Activated CD8-positive, alpha-beta T cell treated with anti-CD3 and anti-CD28 coated beads, Interleukin-2, amount 10 ng/mL, durations not matched to agents 7 days and 5 days (primary cell): ENCODE results near the gene BCAS4. TPM values are rescaled to one million over a fixed set of nuclear protein-coding genes. Genes with fewer than 3 reads are reported as not detected.

Experiments
- ATAC-seq: fragments of 150-1000 bp; cut with Tn5 transposase; one replicate; pipeline ENCODE4 v1.10.0; 2021; ENCODE audit warnings: moderate library complexity
- CTCF ChIA-PET: fragments of 350-600 bp; sonication (Branson Sonifier 250); formaldehyde crosslinking; loops from one replicate; lab custom pipeline; 2021; ENCODE audit warnings: antibody characterized with exemption; lab: Charles Lee
- POLR2A ChIA-PET: fragments of 350-600 bp; sonication (Branson Sonifier 250); formaldehyde crosslinking; loops from one replicate; lab custom pipeline; 2021; ENCODE audit warnings: antibody characterized with exemption; lab: Charles Lee
- DNase-seq: peaks from one replicate; pipeline ENCODE4 v3.0.0-alpha.2; 2020
- H3K27ac Mint-ChIP-seq: one replicate; pipeline ENCODE4 v1.8.0; 2021; ENCODE audit warnings: mild to moderate bottlenecking, mixed read lengths
- H3K27me3 Mint-ChIP-seq: one replicate; pipeline ENCODE4 v1.8.0; 2021; ENCODE audit warnings: low read depth, mixed read lengths
- H3K36me3 Mint-ChIP-seq: one replicate; pipeline ENCODE4 v1.8.0; 2021; ENCODE audit warnings: low read depth, mixed read lengths
- H3K4me1 Mint-ChIP-seq: one replicate; pipeline ENCODE4 v1.8.0; 2021; ENCODE audit warnings: low read depth, mixed read lengths
- H3K4me3 Mint-ChIP-seq: one replicate; pipeline ENCODE4 v1.8.0; 2021; ENCODE audit warnings: mild to moderate bottlenecking, mixed read lengths
- H3K9me3 Mint-ChIP-seq: one replicate; pipeline ENCODE4 v1.8.0; 2022; ENCODE audit warnings: mixed read lengths; ENCODE audit not compliant: insufficient read depth
- total RNA-seq, 2 experiments: library from RNA; stranded (reverse); gene quantifications; one replicate each; pipeline ENCODE4 v1.2.3, GENCODE V29; 2021

BCAS4 gene
- total RNA-seq, 2 experiments from 2014 or later = 29.3 to 32.6 TPM

DNA sequence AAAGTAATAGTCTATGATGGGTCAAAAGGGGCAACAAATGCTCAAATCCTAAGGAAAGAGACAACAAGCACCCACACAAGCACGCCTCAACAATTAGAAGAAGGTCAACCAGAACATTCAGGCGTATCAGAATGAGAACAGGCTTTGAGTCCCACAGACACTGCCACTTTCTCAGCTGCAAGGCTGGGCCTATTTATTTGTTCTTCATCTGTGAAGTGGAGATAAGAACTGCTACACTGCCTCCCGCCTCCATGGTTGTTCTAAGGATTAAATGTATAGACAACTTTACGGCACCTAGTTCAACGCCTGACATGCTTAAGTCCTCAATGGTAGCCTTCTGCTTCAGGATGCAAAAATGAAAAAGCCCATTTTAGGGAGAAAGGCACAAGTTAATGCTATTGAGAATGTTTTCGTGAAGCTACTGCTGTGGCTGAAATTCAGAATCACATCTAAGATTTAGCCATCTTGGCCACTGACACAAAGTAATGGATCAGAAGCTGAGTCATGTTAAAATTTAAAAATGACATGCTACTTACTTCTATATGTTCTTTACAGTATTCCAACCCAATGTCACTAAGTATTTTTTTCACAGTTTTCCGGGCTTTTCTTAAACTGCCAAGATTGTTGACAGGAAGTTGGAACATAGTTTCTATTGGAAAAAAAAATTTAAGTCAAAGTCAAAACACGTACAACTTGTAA lies 108.6 kb downstream of the BCAS4 start:
- ChIA-PET CTCF (interaction anchor here (1.4 to 3.9 kb wide), 3 partner anchors 25 to 109 kb away, joined by 3 to 20 read pairs (median 7); partner anchors contain the start of gene BCAS4), POLR2A (no interaction called here)
- peak overlapping the region; percentile 6 for H3K27ac Mint-ChIP-seq
- DNase-seq = no peak
- H3K9me3 Mint-ChIP-seq = no peaks in the 10 kb centered on the region
- peaks cover 5% of the 10 kb centered on the region for H3K4me1 Mint-ChIP-seq
- H3K4me3 Mint-ChIP-seq = no peak overlapping the region
- no peaks in the 10 kb centered on the region for H3K27me3 Mint-ChIP-seq
- no peak for ATAC-seq
- H3K36me3 Mint-ChIP-seq = peaks cover 58% of the 10 kb centered on the region

DNA sequence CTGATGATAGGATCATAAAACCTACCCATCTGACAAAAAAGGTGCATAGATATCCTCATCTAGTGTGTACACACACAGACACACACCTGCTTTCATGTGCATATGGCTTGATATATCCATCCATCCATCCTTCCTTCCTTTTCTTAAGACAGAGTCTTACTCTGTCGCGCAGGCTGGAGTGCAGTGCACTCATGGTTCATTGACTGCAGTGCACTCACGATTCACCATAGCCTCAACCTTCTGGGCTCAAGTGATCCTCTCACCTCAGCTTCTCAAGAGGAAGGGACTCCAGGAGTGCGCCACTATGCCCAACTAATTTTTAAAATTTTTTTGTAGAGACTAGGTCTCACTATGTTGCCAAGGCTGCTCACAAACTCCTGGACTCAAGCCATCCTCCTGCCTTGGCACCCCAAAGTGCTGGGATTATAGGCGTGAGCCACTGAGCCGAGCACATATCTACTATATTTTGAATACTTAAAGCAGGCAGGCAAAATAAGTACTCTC lies 109.3 kb downstream of the BCAS4 start:
- Mint-ChIP-seq H3K4me3 (no peak overlapping the region), H3K27me3 (no peaks in the 10 kb centered on the region), H3K36me3 (peaks cover 55% of the 10 kb centered on the region), H3K9me3 (no peaks in the 10 kb centered on the region), H3K27ac (no peak overlapping the region), H3K4me1 (peaks cover 5% of the 10 kb centered on the region)
- ChIA-PET POLR2A (no interaction called here), CTCF (interaction anchor here (1.9 to 3.9 kb wide), 2 partner anchors 25 to 109 kb away, joined by 7 to 20 read pairs; partner anchors contain the start of gene BCAS4)
- DNase-seq (no peak), ATAC-seq (no peak)

DNA sequence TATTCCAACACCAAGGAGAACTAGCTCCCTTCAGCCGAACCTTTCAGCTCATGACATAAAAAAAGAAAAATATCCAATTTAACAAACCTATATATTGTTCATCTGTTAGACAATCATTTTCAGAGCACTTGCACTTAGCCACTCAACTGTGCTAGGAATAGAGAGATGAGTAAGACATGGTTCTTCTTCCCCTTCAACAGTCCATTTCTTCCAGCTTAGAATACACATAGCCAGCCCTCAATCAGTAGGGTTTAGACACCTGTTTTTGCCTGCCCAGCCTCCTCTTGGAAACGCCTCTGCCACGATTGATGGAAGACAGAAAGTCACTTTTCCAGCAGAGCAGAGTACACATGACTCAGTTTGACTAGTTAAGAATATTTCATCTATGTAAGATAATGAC lies 114.6 kb downstream of the BCAS4 start:
- H3K9me3 Mint-ChIP-seq = no peaks in the 10 kb centered on the region
- H3K4me1 Mint-ChIP-seq = peaks cover 32% of the 10 kb centered on the region
- no peak overlapping the region for H3K4me3 Mint-ChIP-seq
- H3K27me3 Mint-ChIP-seq = no peaks in the 10 kb centered on the region
- ChIA-PET POLR2A (interaction anchor here (1.4 kb wide), 1 partner anchor 48 kb away, joined by 5 read pairs; no protein-coding TSS in a partner anchor), CTCF (interaction anchor here (0.6 to 9.1 kb wide), 6 partner anchors 10 to 1489 kb away, joined by 3 to 98 read pairs (median 6); partner anchors contain the start of genes ADNP and BCAS4)
- H3K36me3 Mint-ChIP-seq = peaks cover 54% of the 10 kb centered on the region
- H3K27ac Mint-ChIP-seq = no peak overlapping the region
- DNase-seq (no peak), ATAC-seq (no peak)

DNA sequence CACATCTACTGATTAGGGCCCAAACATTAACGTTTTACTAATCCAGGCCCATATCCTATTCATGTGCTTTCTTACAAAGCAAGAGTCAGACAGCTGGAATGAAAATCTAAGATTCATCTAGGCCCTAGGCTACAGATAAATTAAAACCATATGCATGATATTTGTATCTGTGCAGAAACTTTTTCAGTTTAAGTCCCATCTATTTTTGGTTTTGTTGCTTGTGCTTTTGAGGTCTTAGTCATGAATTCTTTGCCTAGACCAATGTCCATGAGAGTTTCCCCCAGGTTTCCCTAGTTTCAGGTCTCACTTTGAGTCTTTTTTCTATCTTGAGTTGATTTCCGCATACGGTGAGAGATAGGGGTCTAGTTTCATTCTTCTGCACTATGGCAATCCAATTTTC lies 116.2 kb downstream of the BCAS4 start:
- Mint-ChIP-seq H3K27ac (no peak overlapping the region), H3K36me3 (peaks cover 53% of the 10 kb centered on the region), H3K9me3 (no peaks in the 10 kb centered on the region), H3K4me3 (no peak overlapping the region), H3K27me3 (no peaks in the 10 kb centered on the region), H3K4me1 (peaks cover 45% of the 10 kb centered on the region)
- DNase-seq (no peak), ATAC-seq (no peak)
- ChIA-PET CTCF (interaction anchor here (1.2 to 9.1 kb wide), 6 partner anchors 13 to 120 kb away, joined by 4 to 98 read pairs (median 8); partner anchors contain the start of genes ADNP and BCAS4), POLR2A (interaction anchor here (1.5 kb wide), 1 partner anchor 18 kb away, joined by 6 read pairs; no protein-coding TSS in a partner anchor)

DNA sequence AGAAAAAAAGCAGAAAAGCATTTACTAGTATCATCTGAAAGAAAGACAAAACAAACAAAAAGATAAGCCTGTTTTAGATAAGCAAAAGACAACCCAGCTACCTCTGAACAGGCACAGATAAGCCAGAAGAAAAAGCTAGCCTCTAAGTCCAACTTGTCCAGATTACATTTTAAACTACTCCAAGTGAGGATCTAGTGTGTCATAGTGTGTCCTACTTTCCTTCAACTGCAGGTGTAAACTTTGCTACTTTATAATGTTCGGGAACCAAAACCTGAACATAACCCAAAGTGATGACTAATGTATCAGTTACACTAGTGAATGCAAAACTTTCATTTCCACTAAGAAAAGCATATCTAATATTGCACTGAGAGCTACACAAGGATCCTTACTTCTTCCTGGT lies 116.9 kb downstream of the BCAS4 start:
- Mint-ChIP-seq H3K4me3 (no peak overlapping the region), H3K27ac (peak overlapping the region; percentile 42), H3K4me1 (peaks cover 47% of the 10 kb centered on the region), H3K36me3 (peaks cover 55% of the 10 kb centered on the region), H3K9me3 (no peaks in the 10 kb centered on the region), H3K27me3 (no peaks in the 10 kb centered on the region)
- no peak for DNase-seq
- ATAC-seq = no peak
- ChIA-PET CTCF (interaction anchor here (1.0 to 9.1 kb wide), 8 partner anchors 10 to 121 kb away, joined by 4 to 98 read pairs (median 5); partner anchors contain the start of genes ADNP and BCAS4), POLR2A (interaction anchor here (0.6 to 1.5 kb wide), 2 partner anchors 18 to 112 kb away, joined by 3 to 6 read pairs; no protein-coding TSS in a partner anchor)

DNA sequence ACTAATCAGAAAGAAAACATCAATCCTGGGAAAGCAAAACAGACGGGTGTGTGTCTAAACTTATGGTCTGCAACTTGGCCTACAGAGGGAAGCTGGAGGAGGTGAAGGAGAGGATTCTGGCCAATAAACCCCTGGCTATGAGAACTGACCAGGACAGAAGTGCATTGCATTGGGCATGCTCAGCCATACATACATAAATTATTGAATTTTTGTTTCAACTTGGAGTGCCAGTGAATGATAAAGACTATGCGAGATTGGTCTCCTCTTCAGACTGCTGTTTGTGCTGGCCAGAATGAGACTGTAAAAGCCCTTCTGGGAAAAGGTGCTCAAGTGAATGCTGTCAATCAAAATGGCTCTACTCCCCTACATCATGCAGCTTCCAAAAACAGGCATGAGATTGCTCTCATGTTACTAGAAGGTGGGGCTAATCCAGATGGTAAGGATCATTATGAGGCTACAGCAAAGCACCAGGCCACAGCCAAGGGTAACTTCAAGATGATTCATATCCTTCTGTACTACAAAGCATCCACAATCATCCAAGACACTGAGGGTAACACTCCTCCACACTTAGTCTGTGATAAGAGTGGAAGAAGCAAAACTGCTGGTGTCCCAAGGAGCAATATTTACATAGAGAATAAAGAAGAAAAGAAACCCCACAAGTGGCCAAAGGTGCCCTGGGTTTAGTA lies 119.0 kb downstream of the BCAS4 start:
- H3K4me3 Mint-ChIP-seq = no peak overlapping the region
- ChIA-PET CTCF (interaction anchor here (1.0 to 9.1 kb wide), 5 partner anchors 10 to 120 kb away, joined by 3 to 98 read pairs (median 33); partner anchors contain the start of genes ADNP and BCAS4), POLR2A (no interaction called here)
- DNase-seq = no peak
- no peaks in the 10 kb centered on the region for H3K9me3 Mint-ChIP-seq
- ATAC-seq = peak; percentile 67
- H3K4me1 Mint-ChIP-seq = peaks cover 62% of the 10 kb centered on the region
- no peaks in the 10 kb centered on the region for H3K27me3 Mint-ChIP-seq
- H3K27ac Mint-ChIP-seq = peak overlapping the region; percentile 70
- peaks cover 62% of the 10 kb centered on the region for H3K36me3 Mint-ChIP-seq

DNA sequence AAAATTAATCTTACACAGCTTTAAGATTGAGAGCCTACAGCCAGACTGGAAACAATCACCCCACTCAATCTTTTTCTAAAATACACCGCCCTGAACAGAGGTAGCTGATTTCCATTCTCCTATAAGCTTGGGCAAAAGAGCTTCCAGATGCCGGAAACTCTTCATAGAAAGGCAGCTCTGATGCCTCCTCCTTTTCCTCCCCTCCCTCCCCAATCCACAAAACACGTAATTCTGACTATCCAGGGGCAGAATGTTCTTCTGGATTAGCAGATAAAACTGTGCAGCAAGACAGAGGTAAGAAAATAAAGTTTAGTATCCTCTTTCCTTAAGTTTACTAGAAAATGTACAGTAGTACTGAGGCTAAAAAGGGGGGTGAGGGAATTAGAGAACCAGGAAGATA lies 120.6 kb downstream of the BCAS4 start:
- ChIA-PET POLR2A (interaction anchor here (1.1 kb wide), 1 partner anchor 16 kb away, joined by 6 read pairs; the partner anchor contains the start of gene ADNP), CTCF (interaction anchor here (1.4 to 9.1 kb wide), 5 partner anchors 10 to 125 kb away, joined by 3 to 98 read pairs (median 8); partner anchors contain the start of genes ADNP and BCAS4)
- H3K4me3 Mint-ChIP-seq = no peak overlapping the region
- H3K9me3 Mint-ChIP-seq = no peaks in the 10 kb centered on the region
- H3K27ac Mint-ChIP-seq = no peak overlapping the region
- peaks cover 64% of the 10 kb centered on the region for H3K4me1 Mint-ChIP-seq
- ATAC-seq = no peak
- H3K27me3 Mint-ChIP-seq = no peaks in the 10 kb centered on the region
- H3K36me3 Mint-ChIP-seq = peaks cover 59% of the 10 kb centered on the region
- DNase-seq = no peak

DNA sequence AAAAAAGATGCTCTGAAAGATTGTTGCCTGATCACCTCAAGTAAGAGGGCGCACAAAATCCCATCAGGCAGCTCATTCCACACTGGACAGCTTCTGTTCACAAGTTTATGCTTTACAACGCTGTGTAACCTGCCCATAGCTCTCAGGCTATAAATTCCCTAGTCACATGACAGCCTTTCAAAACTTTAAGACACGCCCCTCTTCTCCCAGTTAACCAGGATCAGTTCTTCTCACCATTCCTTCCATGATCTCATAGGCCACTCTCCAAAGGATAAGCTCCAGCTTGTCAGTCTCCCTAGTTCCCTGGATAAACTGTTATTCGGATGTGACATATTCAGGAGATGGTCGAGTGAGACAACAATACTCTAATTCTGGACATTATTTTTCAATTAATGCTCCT lies 121.4 kb downstream of the BCAS4 start:
- Mint-ChIP-seq H3K4me1 (peaks cover 59% of the 10 kb centered on the region), H3K9me3 (no peaks in the 10 kb centered on the region), H3K27me3 (no peaks in the 10 kb centered on the region), H3K36me3 (peaks cover 54% of the 10 kb centered on the region), H3K4me3 (no peak overlapping the region), H3K27ac (no peak overlapping the region)
- ATAC-seq = no peak
- DNase-seq = no peak
- ChIA-PET POLR2A (interaction anchor here (1.2 to 1.6 kb wide), 3 partner anchors 13 to 42 kb away, joined by 3 to 10 read pairs (median 4); partner anchors contain the start of genes ADNP, DPM1 and MOCS3), CTCF (interaction anchor here (1.2 to 9.1 kb wide), 6 partner anchors 10 to 125 kb away, joined by 4 to 98 read pairs (median 6); partner anchors contain the start of genes ADNP and BCAS4)

DNA sequence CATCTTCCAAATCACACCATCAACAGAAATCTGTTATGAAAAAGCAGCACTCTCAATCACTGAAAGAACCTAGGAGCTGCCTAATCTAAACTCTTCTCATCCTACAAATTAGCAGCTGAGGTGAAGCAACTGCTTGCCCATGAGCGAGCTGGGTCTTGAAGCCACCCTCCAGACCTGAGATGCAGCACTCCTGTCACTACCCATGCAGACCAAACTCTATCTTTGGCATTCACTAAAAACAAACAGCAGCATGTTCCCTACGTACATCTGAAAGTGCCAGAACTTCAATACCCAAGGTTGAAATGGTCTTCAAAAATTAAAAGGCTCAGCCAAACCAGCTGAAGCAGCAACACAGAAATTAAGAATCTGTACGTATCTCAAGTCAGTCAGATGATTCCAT lies 122.1 kb downstream of the BCAS4 start:
- no peaks in the 10 kb centered on the region for H3K9me3 Mint-ChIP-seq
- peak overlapping the region; percentile 45 for H3K27ac Mint-ChIP-seq
- no peak overlapping the region for H3K4me3 Mint-ChIP-seq
- peaks cover 49% of the 10 kb centered on the region for H3K36me3 Mint-ChIP-seq
- no peaks in the 10 kb centered on the region for H3K27me3 Mint-ChIP-seq
- H3K4me1 Mint-ChIP-seq = peaks cover 53% of the 10 kb centered on the region
- ChIA-PET CTCF (interaction anchor here (1.2 to 9.1 kb wide), 5 partner anchors 9 to 126 kb away, joined by 4 to 98 read pairs (median 8); partner anchors contain the start of genes ADNP and BCAS4), POLR2A (interaction anchor here (1.2 to 1.6 kb wide), 3 partner anchors 12 to 41 kb away, joined by 3 to 10 read pairs (median 4); partner anchors contain the start of genes ADNP, DPM1 and MOCS3)
- no peak for DNase-seq
- no peak for ATAC-seq

DNA sequence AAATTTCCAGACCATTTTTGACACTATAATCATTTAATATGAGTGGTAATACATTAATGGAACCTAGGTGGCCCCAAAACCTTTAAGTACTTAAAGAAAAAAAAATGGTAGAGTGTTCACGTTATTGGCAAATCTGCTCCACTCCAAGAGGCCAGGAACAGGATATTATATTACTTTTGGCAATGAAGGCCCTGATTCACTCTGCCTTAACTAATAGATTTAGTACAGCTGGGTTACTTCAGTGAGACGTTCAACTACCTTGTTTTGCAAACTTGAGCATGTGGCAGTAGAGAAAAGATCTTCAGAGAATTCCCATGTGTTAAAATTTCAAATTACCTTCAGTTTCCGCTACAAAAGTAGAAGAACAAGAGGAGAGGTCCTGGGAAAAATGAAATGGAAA lies 123.5 kb downstream of the BCAS4 start:
- Mint-ChIP-seq H3K36me3 (peaks cover 50% of the 10 kb centered on the region), H3K27me3 (no peaks in the 10 kb centered on the region), H3K4me1 (peaks cover 52% of the 10 kb centered on the region), H3K4me3 (no peak overlapping the region), H3K9me3 (no peaks in the 10 kb centered on the region), H3K27ac (no peak overlapping the region)
- ChIA-PET CTCF (interaction anchor here (3.4 to 3.6 kb wide), 2 partner anchors 11 to 124 kb away, joined by 27 to 29 read pairs; partner anchors contain the start of gene BCAS4), POLR2A (interaction anchor here (0.7 kb wide), 1 partner anchor 11 kb away, joined by 3 read pairs; no protein-coding TSS in a partner anchor)
- DNase-seq (no peak), ATAC-seq (no peak)

DNA sequence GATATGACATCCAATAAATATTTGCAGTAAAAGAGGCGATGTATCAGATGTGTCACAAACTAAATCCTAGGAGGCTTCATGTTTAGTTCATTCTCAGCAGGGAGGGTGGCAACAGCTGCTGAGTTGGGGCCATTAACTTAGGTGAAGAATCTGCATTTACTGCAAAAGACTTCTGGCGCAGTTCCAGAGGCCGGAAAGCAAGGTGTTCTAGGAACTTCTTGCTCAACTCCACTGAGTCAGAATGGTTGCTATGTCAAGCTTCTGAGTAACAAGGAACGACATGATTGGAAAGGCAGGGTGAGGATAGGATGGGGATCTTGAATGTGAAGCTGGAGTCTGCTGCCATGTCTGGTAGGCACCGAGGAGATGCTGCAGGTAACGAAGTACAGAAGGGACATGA lies 124.7 kb downstream of the BCAS4 start:
- H3K4me1 Mint-ChIP-seq = peaks cover 43% of the 10 kb centered on the region
- ChIA-PET POLR2A (no interaction called here), CTCF (interaction anchor here (3.4 to 3.6 kb wide), 2 partner anchors 10 to 125 kb away, joined by 27 to 29 read pairs; partner anchors contain the start of gene BCAS4)
- H3K27me3 Mint-ChIP-seq = no peaks in the 10 kb centered on the region
- H3K9me3 Mint-ChIP-seq = no peaks in the 10 kb centered on the region
- ATAC-seq (no peak), DNase-seq (no peak)
- H3K27ac Mint-ChIP-seq = peak overlapping the region; percentile 47
- H3K36me3 Mint-ChIP-seq = peaks cover 42% of the 10 kb centered on the region
- H3K4me3 Mint-ChIP-seq = no peak overlapping the region
